ENCODE measurements around the gene CRACR2A. TPM values are rescaled to one million over a fixed set of nuclear protein-coding genes. Genes with fewer than 3 reads are reported as not detected.

CRACR2A gene
- total and polyA plus RNA-seq, 10 of the 15 experiments (the other 5 are each of a cell fraction or from before 2014, with no cell fraction given), result 2.1 to 18.0 (median 13.2) TPM

DNA sequence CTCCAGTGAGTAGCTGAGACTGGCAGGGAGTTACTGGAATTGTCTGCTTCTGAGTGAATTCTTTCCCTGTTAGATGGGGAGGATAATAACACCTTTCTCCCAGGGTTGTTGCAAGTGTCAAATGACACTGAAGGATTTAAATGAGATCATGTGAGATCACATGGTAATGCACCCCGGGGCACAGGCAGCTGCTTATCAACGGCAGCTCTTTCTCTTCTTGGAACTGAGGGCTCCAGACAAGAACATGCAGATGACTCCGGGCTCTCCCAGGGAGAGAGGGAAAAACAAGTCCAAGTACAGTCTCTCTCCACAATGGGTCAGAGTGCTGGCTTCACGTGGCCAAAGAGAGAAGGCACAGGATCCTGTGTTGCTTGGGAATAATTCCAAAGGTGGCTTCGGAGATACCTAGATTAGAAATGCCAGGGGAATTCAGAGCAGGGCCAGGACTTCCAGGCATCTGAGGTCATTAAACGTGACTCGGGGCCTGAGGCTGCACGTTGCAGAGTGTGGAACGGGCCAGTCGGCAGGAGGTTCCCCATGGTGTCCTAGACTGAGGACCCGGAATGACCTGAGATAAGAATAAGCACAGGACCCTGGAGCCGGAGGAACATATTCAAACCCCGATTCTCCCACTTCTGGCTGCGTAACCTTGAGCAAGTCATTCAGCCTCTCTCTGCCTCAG is 152.7 kb downstream of the CRACR2A start (continued):
- TF ChIP-seq, protein P1, sequence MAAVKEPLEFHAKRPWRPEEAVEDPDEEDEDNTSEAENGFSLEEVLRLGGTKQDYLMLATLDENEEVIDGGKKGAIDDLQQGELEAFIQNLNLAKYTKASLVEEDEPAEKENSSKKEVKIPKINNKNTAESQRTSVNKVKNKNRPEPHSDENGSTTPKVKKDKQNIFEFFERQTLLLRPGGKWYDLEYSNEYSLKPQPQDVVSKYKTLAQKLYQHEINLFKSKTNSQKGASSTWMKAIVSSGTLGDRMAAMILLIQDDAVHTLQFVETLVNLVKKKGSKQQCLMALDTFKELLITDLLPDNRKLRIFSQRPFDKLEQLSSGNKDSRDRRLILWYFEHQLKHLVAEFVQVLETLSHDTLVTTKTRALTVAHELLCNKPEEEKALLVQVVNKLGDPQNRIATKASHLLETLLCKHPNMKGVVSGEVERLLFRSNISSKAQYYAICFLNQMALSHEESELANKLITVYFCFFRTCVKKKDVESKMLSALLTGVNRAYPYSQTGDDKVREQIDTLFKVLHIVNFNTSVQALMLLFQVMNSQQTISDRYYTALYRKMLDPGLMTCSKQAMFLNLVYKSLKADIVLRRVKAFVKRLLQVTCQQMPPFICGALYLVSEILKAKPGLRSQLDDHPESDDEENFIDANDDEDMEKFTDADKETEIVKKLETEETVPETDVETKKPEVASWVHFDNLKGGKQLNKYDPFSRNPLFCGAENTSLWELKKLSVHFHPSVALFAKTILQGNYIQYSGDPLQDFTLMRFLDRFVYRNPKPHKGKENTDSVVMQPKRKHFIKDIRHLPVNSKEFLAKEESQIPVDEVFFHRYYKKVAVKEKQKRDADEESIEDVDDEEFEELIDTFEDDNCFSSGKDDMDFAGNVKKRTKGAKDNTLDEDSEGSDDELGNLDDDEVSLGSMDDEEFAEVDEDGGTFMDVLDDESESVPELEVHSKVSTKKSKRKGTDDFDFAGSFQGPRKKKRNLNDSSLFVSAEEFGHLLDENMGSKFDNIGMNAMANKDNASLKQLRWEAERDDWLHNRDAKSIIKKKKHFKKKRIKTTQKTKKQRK (IDR thresholded peaks at IDR 0.05; ENCODE audit: low read depth, low read length), result no peak
- TF ChIP-seq IRF4 (IDR thresholded peaks at IDR 0.05; ENCODE audit: low read depth, low read length), result no peak
- no peak for TF ChIP-seq SP1 (IDR thresholded peaks at IDR 0.05; ENCODE audit: low read depth, low read length)

DNA sequence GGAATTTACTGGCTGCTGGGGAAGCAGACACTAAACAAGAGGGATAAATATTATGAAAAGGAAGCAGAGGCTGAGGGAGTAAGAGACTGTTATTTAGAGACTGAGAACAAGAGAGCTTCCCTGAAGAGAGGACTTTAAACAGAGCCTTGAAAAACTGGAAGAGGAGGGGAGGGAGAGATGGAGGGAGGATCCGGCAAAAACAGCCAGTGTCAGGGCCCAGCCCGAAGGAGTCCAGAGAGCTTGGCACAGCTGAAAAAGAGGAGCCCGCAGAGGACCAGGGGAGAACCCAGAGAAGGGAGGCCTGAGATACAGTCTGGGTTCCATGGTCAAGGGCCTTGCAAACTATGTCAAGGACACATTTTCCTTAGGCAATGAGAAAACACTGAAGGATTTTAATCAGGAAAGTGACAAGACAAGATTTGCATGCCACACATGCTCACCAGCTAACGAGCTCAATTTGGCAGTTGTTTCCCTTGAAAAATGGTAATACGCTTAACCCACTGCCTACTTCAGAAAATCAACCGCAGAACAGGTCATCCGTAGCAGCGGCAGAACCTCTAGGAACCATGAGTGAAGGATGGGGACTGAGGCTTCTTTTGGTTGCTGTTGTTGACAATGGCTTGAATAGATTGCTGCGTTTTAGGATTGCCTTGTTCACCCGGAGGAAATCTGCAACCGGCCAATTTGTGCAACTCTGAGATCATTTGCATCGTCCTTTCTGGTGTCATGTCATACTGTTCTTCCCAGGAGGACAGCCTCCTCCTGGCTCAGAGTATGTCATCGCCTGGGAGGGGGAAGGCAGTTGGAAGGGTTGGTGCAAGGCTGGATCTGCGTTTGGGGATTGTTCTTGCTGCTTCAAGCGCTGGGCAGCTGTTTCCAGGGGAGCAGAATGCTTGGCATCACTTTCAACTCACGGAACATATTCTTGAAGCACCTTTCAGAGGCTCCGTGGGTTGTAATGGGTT is 153.7 kb downstream of the CRACR2A start:
- Histone ChIP-seq H4K20me1 (ENCODE audit: control insufficient read depth, insufficient read depth) (no peaks in the 10 kb centered on the region), H3K4me1 (ENCODE audit: control insufficient read depth, insufficient read depth, low read length) (no peaks in the 10 kb centered on the region), H2AFZ (ENCODE audit: control insufficient read depth, low read depth, low read length) (no peak overlapping the region), H3K27ac (ENCODE audit: control insufficient read depth, insufficient read depth) (no peak overlapping the region), H3K4me2 (ENCODE audit: control insufficient read depth, insufficient read depth) (no peak overlapping the region), H3K9me3 (replicated peaks; ENCODE audit: control insufficient read depth, insufficient read depth, low read length) (no peaks in the 10 kb centered on the region), H3K9ac (ENCODE audit: control insufficient read depth, insufficient read depth, low read length) (no peak overlapping the region), H3K27me3 (replicated peaks in 1 of 2; ENCODE audit: control insufficient read depth in 2 of 2, insufficient read depth in 2 of 2, low read length in 1 of 2) (peaks cover 0 to 2% of the 10 kb centered on the region in 2 experiments; a peak in 1 of 4 replicates), H3K79me2 (ENCODE audit: control insufficient read depth, insufficient read depth, low read length) (no peaks in the 10 kb centered on the region), H3K36me3 (ENCODE audit: control insufficient read depth in 2 of 2, insufficient read depth in 2 of 2, low read length in 1 of 2) (no peaks in the 10 kb centered on the region), H3K4me3 (no peak overlapping the region)
- BruUV-seq (replicated peaks), result no TSS peak
- ChIA-PET SMC1A (ENCODE audit: uncharacterized antibody, unreplicated experiment) (interaction anchor here (0.6 kb wide), 1 partner anchor 173 kb away, joined by 3 read pairs; no protein-coding TSS in a partner anchor), RAD21 (ENCODE audit: unreplicated experiment) (no interaction called here), POLR2A (no interaction called here), CTCF (no interaction called here)
- DNase-seq (ENCODE audit: low read depth, low spot score), result no peak
- in situ Hi-C loops (cut with MboI) (no loop called here), intact Hi-C loops (cut with micrococcal nuclease; ENCODE audit: unreplicated experiment) (no loop called here)
- 51% methylated on average over 16 of the region's 17 CpGs for WGBS (ENCODE audit: insufficient coverage, insufficient replicate concordance, low lambda C conversion rate, missing lambda C conversion rate)
- no peak for FAIRE-seq
- no peak for ATAC-seq
- TF ChIP-seq YY1 (IDR thresholded peaks at IDR 0.05; ENCODE audit: low read depth, low read length) (no peak), RAD51 (IDR thresholded peaks at IDR 0.05) (no peak), ATF2 (IDR thresholded peaks at IDR 0.05; ENCODE audit: low read length) (no peak), NRF1 (conservative IDR thresholded peaks at IDR 0.05; ENCODE audit: low read depth, low read length) (no peak), FOXK2 (IDR thresholded peaks at IDR 0.05) (no peak), SMC3 (IDR thresholded peaks at IDR 0.05; ENCODE audit: borderline replicate concordance, low read length) (no peak), TARDBP (IDR thresholded peaks at IDR 0.05; ENCODE audit: borderline replicate concordance) (no peak), PML (IDR thresholded peaks at IDR 0.05; ENCODE audit: low read length) (no peak), ATF7 (IDR thresholded peaks at IDR 0.05; ENCODE audit: low read depth) (no peak)
- TF ChIP-seq, protein P2, sequence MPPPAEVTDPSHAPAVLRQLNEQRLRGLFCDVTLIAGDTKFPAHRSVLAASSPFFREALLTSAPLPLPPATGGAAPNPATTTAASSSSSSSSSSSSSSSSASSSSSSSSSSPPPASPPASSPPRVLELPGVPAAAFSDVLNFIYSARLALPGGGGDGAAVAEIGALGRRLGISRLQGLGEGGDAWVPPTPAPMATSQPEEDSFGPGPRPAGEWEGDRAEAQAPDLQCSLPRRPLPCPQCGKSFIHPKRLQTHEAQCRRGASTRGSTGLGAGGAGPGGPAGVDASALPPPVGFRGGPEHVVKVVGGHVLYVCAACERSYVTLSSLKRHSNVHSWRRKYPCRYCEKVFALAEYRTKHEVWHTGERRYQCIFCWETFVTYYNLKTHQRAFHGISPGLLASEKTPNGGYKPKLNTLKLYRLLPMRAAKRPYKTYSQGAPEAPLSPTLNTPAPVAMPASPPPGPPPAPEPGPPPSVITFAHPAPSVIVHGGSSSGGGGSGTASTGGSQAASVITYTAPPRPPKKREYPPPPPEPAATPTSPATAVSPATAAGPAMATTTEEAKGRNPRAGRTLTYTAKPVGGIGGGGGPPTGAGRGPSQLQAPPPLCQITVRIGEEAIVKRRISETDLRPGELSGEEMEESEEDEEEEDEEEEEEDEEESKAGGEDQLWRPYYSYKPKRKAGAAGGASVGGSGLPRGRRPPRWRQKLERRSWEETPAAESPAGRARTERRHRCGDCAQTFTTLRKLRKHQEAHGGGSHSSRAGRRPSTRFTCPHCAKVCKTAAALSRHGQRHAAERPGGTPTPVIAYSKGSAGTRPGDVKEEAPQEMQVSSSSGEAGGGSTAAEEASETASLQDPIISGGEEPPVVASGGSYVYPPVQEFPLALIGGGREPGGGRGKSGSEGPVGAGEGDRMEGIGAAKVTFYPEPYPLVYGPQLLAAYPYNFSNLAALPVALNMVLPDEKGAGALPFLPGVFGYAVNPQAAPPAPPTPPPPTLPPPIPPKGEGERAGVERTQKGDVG (CRISPR knock-in tag; IDR thresholded peaks at IDR 0.05), result no peak

Measured in GM12878 (cell line).